Measurements from ENCODE around the gene PTH2.

GRCh38 chr19:49434907-49435583, 11.8 kb upstream of the PTH2 start:
- TF ChIP-seq EZH2 (IDR thresholded peaks at IDR 0.05; ENCODE audit: insufficient read depth, low read length) (no peak), CTCF (IDR thresholded peaks at IDR 0.05; ENCODE audit: insufficient read depth, low read depth, low read length) (no peak)
